GM18868 (cell line): Measurements from ENCODE around the gene CCDC80.
"Not testable (repeated sequence)": the region's sequence is repeated elsewhere in the genome, so short reads cannot be mapped to it uniquely, and the experiment has no call there.

Experiments
- ATAC-seq: cut with Tn5 transposase; IDR thresholded peaks from one replicate; pipeline ENCODE4 v1.9.1; 2021; ENCODE audit warnings: mild to moderate bottlenecking, moderate library complexity; ENCODE audit not compliant: unreplicated experiment

Gene CCDC80

GRCh38 chr3:112667599-112667998, 26.7 kb upstream of the CCDC80 start:
- no peak for ATAC-seq

- ATAC-seq: not testable (repeated sequence)
Measured at GRCh38 chr3:112665009-112665408, 24.1 kb upstream of the CCDC80 start.

DNA sequence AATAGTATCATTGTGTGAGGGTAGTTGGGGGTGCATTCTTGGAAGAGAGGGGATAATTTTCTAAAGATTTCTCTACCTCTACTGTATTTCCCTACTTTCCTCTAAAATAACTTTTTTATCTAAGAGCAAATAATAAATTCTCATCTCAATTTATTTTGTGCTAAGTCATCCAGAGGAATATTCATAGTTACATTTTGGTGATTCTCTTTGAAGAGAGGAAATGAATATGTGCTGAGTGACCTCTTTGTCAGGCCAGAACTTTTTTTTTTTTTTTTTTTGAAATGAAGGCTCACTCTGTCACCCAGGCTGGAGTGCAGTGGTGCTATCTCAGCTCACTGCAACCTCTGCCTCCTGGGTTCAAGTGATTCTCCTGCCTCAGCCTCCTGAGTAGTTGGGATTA, 15.1 kb upstream of the CCDC80 start:
- ATAC-seq: no peak

DNA sequence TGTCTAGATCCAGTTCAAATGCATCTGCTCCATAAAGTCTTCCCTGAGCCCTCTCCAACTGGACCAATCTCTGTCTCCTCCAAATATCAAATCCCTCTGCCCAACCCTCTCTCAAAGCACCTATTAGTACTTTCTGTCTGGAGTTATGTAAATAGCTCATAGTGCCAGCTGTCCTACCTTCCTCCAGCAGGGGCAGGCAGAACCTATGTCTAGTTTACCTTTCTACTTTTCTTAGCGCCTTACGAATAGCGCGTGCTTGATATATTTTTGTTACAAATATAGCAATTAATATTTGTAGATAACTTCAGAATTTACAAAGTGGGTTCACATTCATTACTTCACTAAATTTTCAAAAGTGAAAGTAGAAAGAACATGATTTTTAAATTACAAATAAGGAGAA, 14.0 kb upstream of the CCDC80 start:
- ATAC-seq: no peak

DNA sequence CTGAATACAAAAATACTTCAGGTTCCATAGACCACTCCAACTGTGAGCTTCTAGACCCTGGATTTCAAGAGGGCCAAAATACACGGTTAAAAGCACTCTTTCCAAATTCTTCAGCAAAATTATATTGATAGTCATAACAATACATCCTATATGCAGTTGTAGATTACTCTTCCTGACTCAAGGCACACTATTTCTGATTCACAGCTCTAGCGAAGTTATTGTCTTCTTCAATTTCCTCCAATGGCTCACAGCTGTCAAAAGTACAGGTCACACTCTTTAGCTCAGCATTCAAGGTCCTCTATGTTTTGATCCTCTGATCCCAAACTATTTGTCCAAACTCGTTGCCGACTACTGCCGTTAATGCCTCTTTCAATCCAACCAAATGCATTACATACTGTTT, 13.5 kb upstream of the CCDC80 start:
- no peak for ATAC-seq

- ATAC-seq: no peak
Measured at GRCh38 chr3:112653881-112654300, 12.9 kb upstream of the CCDC80 start.

GRCh38 chr3:112653209-112653871, 12.4 kb upstream of the CCDC80 start:
- ATAC-seq: no peak

DNA sequence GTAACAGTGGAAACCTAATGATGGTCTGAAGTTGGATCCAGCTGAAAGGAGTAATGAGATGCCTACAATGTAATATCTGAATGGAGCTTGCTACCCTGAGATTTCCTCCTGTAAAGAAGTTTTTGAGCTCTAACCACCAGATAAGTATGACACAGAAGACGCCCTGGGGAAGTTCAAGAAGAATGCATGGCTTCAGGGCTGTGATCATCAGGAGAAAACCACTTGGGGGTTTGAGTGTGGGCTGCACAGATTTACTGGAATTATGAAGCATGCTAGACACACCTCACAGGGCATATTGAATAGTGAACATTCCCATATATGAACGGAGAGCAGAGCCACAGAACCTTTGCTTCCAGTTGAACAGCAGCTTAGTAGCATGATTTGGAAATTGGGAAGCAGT, 10.6 kb upstream of the CCDC80 start:
- no peak for ATAC-seq

DNA sequence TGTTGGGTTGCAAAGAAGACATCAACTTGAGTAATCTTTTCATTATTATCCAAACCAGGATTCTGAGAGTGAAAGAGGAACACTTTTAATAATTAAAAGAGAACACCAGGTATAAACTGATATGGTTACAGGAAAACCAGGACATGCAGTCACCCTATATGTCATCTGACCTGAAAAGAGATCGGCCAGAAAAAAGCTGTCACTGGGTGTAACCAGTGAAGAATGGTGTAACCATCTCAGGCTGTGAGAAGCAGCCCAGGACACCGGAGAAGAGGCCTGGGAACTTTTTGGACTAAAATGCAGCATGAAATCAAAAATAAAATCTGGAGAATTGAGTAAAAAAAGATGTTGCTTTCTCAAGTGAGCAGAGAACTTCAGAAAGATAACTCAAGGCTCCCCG, 10.1 kb upstream of the CCDC80 start:
- ATAC-seq: no peak

DNA sequence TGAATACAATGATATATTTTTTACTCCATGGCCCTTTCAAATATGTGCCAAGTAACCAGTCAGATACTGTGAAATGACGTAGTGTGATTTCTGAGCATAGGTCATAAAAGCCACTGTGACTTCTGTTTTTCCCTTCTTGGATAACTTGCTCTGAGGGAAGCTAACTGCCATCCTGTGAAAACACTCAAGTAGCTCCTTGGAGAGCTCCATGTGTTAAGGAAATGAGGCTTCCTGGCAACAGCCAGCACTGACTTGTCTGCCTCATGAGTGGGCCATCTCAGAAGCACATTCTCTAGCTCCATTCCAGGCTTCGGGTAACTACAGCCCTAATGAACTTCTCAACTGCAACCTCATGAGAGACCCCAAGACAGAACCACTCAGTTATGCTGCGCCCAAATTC, 9.5 kb upstream of the CCDC80 start:
- no peak for ATAC-seq

DNA sequence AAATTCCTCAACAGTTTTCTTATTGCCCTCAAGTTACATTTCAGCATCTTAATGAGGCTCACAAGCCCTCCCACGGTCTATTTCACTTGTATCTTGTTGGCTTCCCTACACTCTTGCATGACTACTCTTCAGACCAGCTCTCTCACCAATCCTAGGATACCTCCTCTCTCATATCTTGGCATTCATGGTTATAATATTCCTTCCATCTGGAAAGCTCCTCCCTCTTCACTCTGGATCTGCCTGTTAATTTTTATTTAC, 8.5 kb upstream of the CCDC80 start:
- ATAC-seq: no peak

DNA sequence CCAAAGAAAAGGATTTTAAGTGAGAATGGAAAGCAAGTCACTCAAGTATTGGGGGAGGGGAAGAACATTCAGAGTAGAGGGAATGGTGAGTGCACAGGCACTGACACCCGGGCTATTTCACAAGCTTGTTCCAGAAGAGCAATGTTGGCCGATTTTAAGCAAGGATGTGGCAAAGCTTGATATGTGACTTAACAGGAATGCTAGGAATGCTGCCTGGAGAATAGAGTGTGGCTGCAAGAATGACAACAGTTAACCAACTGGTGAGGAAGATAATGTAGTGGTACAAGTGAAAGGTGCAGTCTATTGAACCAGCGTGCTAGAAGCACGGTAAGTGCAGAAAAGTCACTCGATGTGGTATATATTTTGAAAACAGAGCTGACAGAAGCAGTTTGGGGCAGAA, 6.2 kb upstream of the CCDC80 start:
- ATAC-seq: no peak

- no peak for ATAC-seq
Measured at GRCh38 chr3:112646623-112647022, 5.7 kb upstream of the CCDC80 start.

DNA sequence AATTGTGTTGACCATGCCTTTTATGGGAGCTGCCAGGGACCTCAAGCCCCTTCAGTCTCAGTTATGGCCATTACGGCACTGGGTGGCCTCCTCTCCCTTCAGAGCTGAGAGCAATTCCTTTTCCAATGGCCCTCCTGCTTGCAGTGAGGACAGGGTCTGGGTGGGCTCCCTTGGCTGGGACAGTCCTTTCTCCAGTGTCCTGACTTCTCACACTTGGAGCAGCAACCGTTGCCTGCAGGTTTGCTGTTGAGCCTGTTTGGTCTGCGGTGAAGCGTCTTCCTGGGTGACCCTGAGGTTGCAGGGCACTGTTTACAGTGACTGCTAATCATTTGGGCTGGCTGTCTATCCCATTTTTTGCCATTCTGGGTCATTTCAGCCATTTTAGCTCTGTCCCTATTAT, 3.5 kb upstream of the CCDC80 start:
- ATAC-seq: no peak

GRCh38 chr3:112643621-112644240, 2.8 kb upstream of the CCDC80 start:
- ATAC-seq: no peak

DNA sequence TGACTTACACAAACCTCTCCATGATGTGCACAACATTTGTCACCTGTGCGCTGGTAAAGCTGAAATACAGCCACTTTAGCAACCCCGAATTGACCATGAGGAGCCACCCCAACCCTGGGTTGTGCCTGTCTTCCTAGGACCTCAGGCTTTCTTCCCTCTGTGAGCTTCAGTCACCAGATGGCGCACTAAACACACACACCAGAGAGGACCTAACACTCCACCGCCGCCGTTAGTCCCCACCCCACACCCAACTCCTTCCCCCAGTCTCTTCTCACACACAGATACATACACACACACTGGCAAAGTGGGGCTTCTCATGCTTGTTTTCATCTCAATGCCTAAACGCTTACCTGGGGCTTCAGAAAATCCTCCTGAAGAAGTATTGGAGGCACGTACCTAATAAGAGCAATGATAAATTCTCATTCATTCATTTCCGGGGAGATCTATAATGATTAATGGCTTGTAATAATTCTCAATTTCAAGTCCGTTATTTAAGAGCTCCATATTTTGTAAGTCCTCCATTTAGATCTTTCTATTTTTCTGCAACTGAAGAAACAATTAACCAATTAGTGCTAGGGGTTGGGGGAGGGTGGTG, 2.1 kb upstream of the CCDC80 start:
- ATAC-seq: peak; percentile 91

GRCh38 chr3:112640276-112640929, 540 bp downstream of the CCDC80 start:
- ATAC-seq: no peak

GRCh38 chr3:112639455-112640225, 1.3 kb downstream of the CCDC80 start:
- no peak for ATAC-seq

DNA sequence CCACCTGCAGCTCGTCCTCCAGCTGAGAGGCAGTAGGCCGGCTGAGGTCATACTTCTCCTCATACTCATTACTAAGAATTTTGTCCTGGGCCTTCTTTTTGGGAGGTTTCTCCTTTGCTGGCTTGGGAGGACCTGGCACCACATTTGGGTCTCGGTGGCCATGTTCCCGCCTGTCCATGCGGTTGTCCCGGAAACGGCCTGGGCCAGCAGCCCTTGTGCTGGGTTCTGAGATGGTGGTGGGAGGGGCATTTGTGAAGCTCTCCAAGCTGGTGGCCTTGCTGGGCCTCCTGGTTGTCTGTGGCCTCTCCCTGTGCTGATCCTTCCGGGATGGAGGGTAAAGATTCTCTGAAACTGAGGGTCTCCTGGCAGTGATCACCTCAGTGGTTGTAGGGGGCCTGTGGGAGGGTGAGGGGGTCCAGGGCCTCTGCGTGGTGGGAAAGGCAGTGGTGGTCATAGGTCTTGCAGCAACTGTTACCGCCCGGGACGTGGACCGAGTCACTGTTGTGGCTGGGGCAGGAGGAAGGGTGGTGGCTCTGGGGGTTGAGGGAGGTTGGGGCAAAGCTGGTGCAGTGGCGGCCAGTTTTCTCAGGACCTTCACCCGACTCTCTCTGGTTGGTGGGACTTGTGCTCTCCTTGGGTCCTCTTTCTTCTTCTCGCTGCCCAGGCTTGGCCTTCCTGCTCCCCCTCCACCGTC, 2.5 kb downstream of the CCDC80 start:
- no peak for ATAC-seq

GRCh38 chr3:112637700-112638099, 3.2 kb downstream of the CCDC80 start:
- no peak for ATAC-seq

GRCh38 chr3:112635674-112636073, 5.3 kb downstream of the CCDC80 start:
- no peak for ATAC-seq
